Activated naive CD4-positive, alpha-beta T cell treated with anti-CD3 and anti-CD28 coated beads for 36 hours (primary cell): ENCODE data around the gene SCAMP1. TPM values are rescaled to one million over a fixed set of nuclear protein-coding genes. Genes with fewer than 3 reads are reported as not detected.
"Not testable (repeated sequence)": the region's sequence is repeated elsewhere in the genome, so short reads cannot be mapped to it uniquely, and the experiment has no call there.

Experiments
- CTCF ChIA-PET: fragments of 350-600 bp; sonication (Branson Sonifier 250); formaldehyde crosslinking; loops from one replicate; lab custom pipeline; 2021; ENCODE audit warnings: antibody characterized with exemption; lab: Charles Lee
- DNase-seq: peaks from one replicate; pipeline ENCODE4 v3.0.0-alpha.2; 2020
- H3K27ac Mint-ChIP-seq: one replicate; pipeline ENCODE4 v1.8.0; 2021; ENCODE audit warnings: mild to moderate bottlenecking, mixed read lengths
- H3K27me3 Mint-ChIP-seq: one replicate; pipeline ENCODE4 v1.8.0; 2021; ENCODE audit warnings: low read depth, mixed read lengths
- H3K36me3 Mint-ChIP-seq: one replicate; pipeline ENCODE4 v1.8.0; 2021; ENCODE audit warnings: low read depth, mixed read lengths
- H3K4me1 Mint-ChIP-seq: one replicate; pipeline ENCODE4 v1.8.0; 2021; ENCODE audit warnings: low read depth, mixed read lengths
- H3K4me3 Mint-ChIP-seq: one replicate; pipeline ENCODE4 v1.8.0; 2021; ENCODE audit warnings: mild to moderate bottlenecking, moderate library complexity, mixed read lengths
- H3K9me3 Mint-ChIP-seq: one replicate; pipeline ENCODE4 v1.8.0; 2021; ENCODE audit warnings: mixed read lengths
- intact Hi-C: fragments of 100-400 bp; cut with micrococcal nuclease; formaldehyde crosslinking; loops from one replicate; pipeline ENCODE4 v1.15.1; 2023
- total RNA-seq, 2 experiments: library from RNA; stranded (reverse); gene quantifications; one replicate each; pipeline ENCODE4 v1.2.3, GENCODE V29; 2021

The SCAMP1 gene
- total RNA-seq, 2 experiments from 2014 or later, result 9.7 to 10.3 TPM

- H3K4me3 Mint-ChIP-seq, result no peak overlapping the region
- no peak for DNase-seq
- no peaks in the 10 kb centered on the region for H3K27me3 Mint-ChIP-seq
- H3K36me3 Mint-ChIP-seq, result peaks cover 6% of the 10 kb centered on the region
- intact Hi-C loops, result loop anchor here (5.0 kb wide), 1 partner anchor 128 kb away; no protein-coding TSS in a partner anchor
- CTCF ChIA-PET, result interaction anchor here (0.7 kb wide), 1 partner anchor 1035 kb away, joined by 3 read pairs; no protein-coding TSS in a partner anchor
- H3K9me3 Mint-ChIP-seq, result no peaks in the 10 kb centered on the region
- no peak overlapping the region for H3K27ac Mint-ChIP-seq
- H3K4me1 Mint-ChIP-seq, result peaks cover 36% of the 10 kb centered on the region
Observed at GRCh38 chr5:78364005-78364404, 3.6 kb downstream of the SCAMP1 start.

GRCh38 chr5:78367318-78367991 lies 7.0 kb downstream of the SCAMP1 start:
- H3K36me3 Mint-ChIP-seq, result no peaks in the 10 kb centered on the region
- no peaks in the 10 kb centered on the region for H3K9me3 Mint-ChIP-seq
- H3K27ac Mint-ChIP-seq, result no peak overlapping the region
- peak; percentile 20 for DNase-seq
- H3K27me3 Mint-ChIP-seq, result no peaks in the 10 kb centered on the region
- H3K4me3 Mint-ChIP-seq, result no peak overlapping the region
- H3K4me1 Mint-ChIP-seq, result peaks cover 40% of the 10 kb centered on the region
- intact Hi-C loops, result no loop called here
- CTCF ChIA-PET, result interaction anchor here (0.6 kb wide), 1 partner anchor 13 kb away, joined by 4 read pairs; no protein-coding TSS in a partner anchor

GRCh38 chr5:78369680-78370079 lies 9.3 kb downstream of the SCAMP1 start:
- DNase-seq, result no peak
- no peak overlapping the region for H3K27ac Mint-ChIP-seq
- no peak overlapping the region for H3K4me3 Mint-ChIP-seq
- CTCF ChIA-PET, result no interaction called here
- H3K27me3 Mint-ChIP-seq, result no peaks in the 10 kb centered on the region
- H3K9me3 Mint-ChIP-seq, result no peaks in the 10 kb centered on the region
- peaks cover 44% of the 10 kb centered on the region for H3K4me1 Mint-ChIP-seq
- intact Hi-C loops, result no loop called here
- H3K36me3 Mint-ChIP-seq, result no peaks in the 10 kb centered on the region

- H3K27me3 Mint-ChIP-seq, result no peaks in the 10 kb centered on the region
- no peaks in the 10 kb centered on the region for H3K9me3 Mint-ChIP-seq
- peaks cover 47% of the 10 kb centered on the region for H3K4me1 Mint-ChIP-seq
- DNase-seq, result no peak
- H3K4me3 Mint-ChIP-seq, result no peak overlapping the region
- intact Hi-C loops, result loop anchor here (1.0 kb wide), 1 partner anchor 12 kb away; no protein-coding TSS in a partner anchor
- CTCF ChIA-PET, result interaction anchor here (2.8 kb wide), 1 partner anchor 14 kb away, joined by 6 read pairs; no protein-coding TSS in a partner anchor
- H3K36me3 Mint-ChIP-seq, result peaks cover 2% of the 10 kb centered on the region
- no peak overlapping the region for H3K27ac Mint-ChIP-seq
Observed at GRCh38 chr5:78373231-78373630, 12.8 kb downstream of the SCAMP1 start.

- Mint-ChIP-seq H3K27ac (peak overlapping the region; percentile 71), H3K4me1 (peaks cover 33% of the 10 kb centered on the region), H3K27me3 (no peaks in the 10 kb centered on the region), H3K9me3 (no peaks in the 10 kb centered on the region), H3K4me3 (no peak overlapping the region), H3K36me3 (peaks cover 10% of the 10 kb centered on the region)
- CTCF ChIA-PET, result no interaction called here
- DNase-seq, result no peak
- intact Hi-C loops, result loop anchor here (2.0 kb wide), 1 partner anchor 30 kb away; no protein-coding TSS in a partner anchor
Observed at GRCh38 chr5:78376315-78376714, 15.9 kb downstream of the SCAMP1 start.

GRCh38 chr5:78377056-78377717 lies 16.8 kb downstream of the SCAMP1 start:
- H3K27ac Mint-ChIP-seq, result no peak overlapping the region
- no peaks in the 10 kb centered on the region for H3K27me3 Mint-ChIP-seq
- peaks cover 10% of the 10 kb centered on the region for H3K36me3 Mint-ChIP-seq
- no peaks in the 10 kb centered on the region for H3K9me3 Mint-ChIP-seq
- H3K4me1 Mint-ChIP-seq, result peaks cover 32% of the 10 kb centered on the region
- intact Hi-C loops, result loop anchor here (1.0 to 2.0 kb wide), 2 partner anchors 16 to 30 kb away; no protein-coding TSS in a partner anchor
- DNase-seq, result no peak
- no peak overlapping the region for H3K4me3 Mint-ChIP-seq
- CTCF ChIA-PET, result no interaction called here

- no peak for DNase-seq
- intact Hi-C loops, result loop anchor here (1.0 to 2.0 kb wide), 2 partner anchors 16 to 29 kb away; no protein-coding TSS in a partner anchor
- Mint-ChIP-seq H3K9me3 (peaks cover 3% of the 10 kb centered on the region), H3K4me1 (peaks cover 30% of the 10 kb centered on the region), H3K27ac (no peak overlapping the region), H3K4me3 (no peak overlapping the region), H3K36me3 (peaks cover 14% of the 10 kb centered on the region), H3K27me3 (no peaks in the 10 kb centered on the region)
- CTCF ChIA-PET, result no interaction called here
Observed at GRCh38 chr5:78377718-78378105, 17.3 kb downstream of the SCAMP1 start.

GRCh38 chr5:78387468-78388153 lies 27.2 kb downstream of the SCAMP1 start:
- Mint-ChIP-seq H3K36me3 (peaks cover 57% of the 10 kb centered on the region), H3K4me3 (no peak overlapping the region), H3K27me3 (no peaks in the 10 kb centered on the region), H3K9me3 (peaks cover 43% of the 10 kb centered on the region), H3K4me1 (peaks cover 16% of the 10 kb centered on the region), H3K27ac (no peak overlapping the region)
- DNase-seq, result no peak
- CTCF ChIA-PET, result no interaction called here
- intact Hi-C loops, result no loop called here

GRCh38 chr5:78391357-78391756 lies 30.9 kb downstream of the SCAMP1 start:
- peaks cover 47% of the 10 kb centered on the region for H3K36me3 Mint-ChIP-seq
- peaks cover 18% of the 10 kb centered on the region for H3K4me1 Mint-ChIP-seq
- H3K4me3 Mint-ChIP-seq, intact Hi-C loops, DNase-seq, H3K27ac Mint-ChIP-seq, CTCF ChIA-PET, H3K27me3 Mint-ChIP-seq: not testable (repeated sequence)
- H3K9me3 Mint-ChIP-seq, result peaks cover 12% of the 10 kb centered on the region

- no peak for DNase-seq
- H3K4me1 Mint-ChIP-seq, result peaks cover 28% of the 10 kb centered on the region
- H3K9me3 Mint-ChIP-seq, result peaks cover 9% of the 10 kb centered on the region
- CTCF ChIA-PET, result no interaction called here
- H3K27me3 Mint-ChIP-seq, result no peaks in the 10 kb centered on the region
- no peak overlapping the region for H3K4me3 Mint-ChIP-seq
- intact Hi-C loops, result no loop called here
- peaks cover 30% of the 10 kb centered on the region for H3K36me3 Mint-ChIP-seq
- no peak overlapping the region for H3K27ac Mint-ChIP-seq
Observed at GRCh38 chr5:78397831-78398230, 37.4 kb downstream of the SCAMP1 start.

- peaks cover 28% of the 10 kb centered on the region for H3K4me1 Mint-ChIP-seq
- CTCF ChIA-PET, result no interaction called here
- intact Hi-C loops, result no loop called here
- peaks cover 9% of the 10 kb centered on the region for H3K9me3 Mint-ChIP-seq
- no peak for DNase-seq
- H3K36me3 Mint-ChIP-seq, result peaks cover 25% of the 10 kb centered on the region
- no peaks in the 10 kb centered on the region for H3K27me3 Mint-ChIP-seq
- no peak overlapping the region for H3K4me3 Mint-ChIP-seq
- no peak overlapping the region for H3K27ac Mint-ChIP-seq
Observed at GRCh38 chr5:78399116-78399515, 38.7 kb downstream of the SCAMP1 start.

- H3K4me1 Mint-ChIP-seq, result peaks cover 57% of the 10 kb centered on the region
- no peaks in the 10 kb centered on the region for H3K27me3 Mint-ChIP-seq
- DNase-seq, result peak; percentile 36
- H3K4me3 Mint-ChIP-seq, result no peak overlapping the region
- intact Hi-C loops, result loop anchor here (1.0 to 5.0 kb wide), 2 partner anchors 110 to 578 kb away; partner anchors contain the start of gene AP3B1
- CTCF ChIA-PET, result no interaction called here
- H3K27ac Mint-ChIP-seq, result peak overlapping the region; percentile 54
- peaks cover 4% of the 10 kb centered on the region for H3K9me3 Mint-ChIP-seq
- peaks cover 13% of the 10 kb centered on the region for H3K36me3 Mint-ChIP-seq
Observed at GRCh38 chr5:78404682-78405293, 44.4 kb downstream of the SCAMP1 start.
